HepG2 (cell line): Measurements from ENCODE around the gene NOP9. TPM values are rescaled to one million over a fixed set of nuclear protein-coding genes. Genes with fewer than 3 reads are reported as not detected.

Experiments used
- AGO1 ChIP-seq: fragments of 200-400 bp; formaldehyde crosslinking; IDR thresholded peaks from 2 replicates; pipeline ENCODE4 v1.6.1; 2017; ENCODE audit warnings: mild to moderate bottlenecking, low read depth, low read length, moderate library complexity; ENCODE audit not compliant: poor library complexity, severe bottlenecking
- BRD4 ChIP-seq: sonication (generic); formaldehyde crosslinking; IDR thresholded peaks from 2 replicates; pipeline ENCODE4 v1.4.0; 2020; ENCODE audit warnings: missing genetic modification reagents
- E2F1 ChIP-seq: sonication (generic); formaldehyde crosslinking; IDR thresholded peaks from 2 replicates; pipeline ENCODE4 v1.5.0; 2020; ENCODE audit warnings: missing genetic modification reagents
- HDAC2 ChIP-seq: sonication (generic); formaldehyde crosslinking; IDR thresholded peaks from 2 replicates; pipeline ENCODE4 v1.4.0; 2020; ENCODE audit warnings: missing genetic modification reagents
- HES4 ChIP-seq: sonication (generic); formaldehyde crosslinking; IDR thresholded peaks from 2 replicates; pipeline ENCODE4 v1.9.0; 2021; ENCODE audit warnings: mild to moderate bottlenecking, missing genetic modification reagents, borderline replicate concordance
- JUND ChIP-seq: sonication (generic); formaldehyde crosslinking; IDR thresholded peaks from 2 replicates; pipeline ENCODE4 v1.8.0; 2022; ENCODE audit warnings: mild to moderate bottlenecking, missing genetic modification reagents
- KLF11 ChIP-seq: IDR thresholded peaks from 2 replicates; pipeline ENCODE4 v1.6.1; 2016; ENCODE audit warnings: missing compliant biosample characterization
- LRRFIP1 ChIP-seq: sonication (generic); formaldehyde crosslinking; conservative IDR thresholded peaks from 2 replicates; pipeline ENCODE4 v1.4.0; 2020; ENCODE audit warnings: missing genetic modification reagents
- PLSCR1 ChIP-seq: sonication (generic); formaldehyde crosslinking; IDR thresholded peaks from 2 replicates; pipeline ENCODE4 v1.5.0; 2020; ENCODE audit warnings: missing genetic modification reagents, mild to moderate bottlenecking, borderline replicate concordance
- RBAK ChIP-seq: sonication (generic); formaldehyde crosslinking; IDR thresholded peaks from 2 replicates; pipeline ENCODE4 v1.5.1; 2020; ENCODE audit warnings: mild to moderate bottlenecking, missing genetic modification reagents
- SP4 ChIP-seq: sonication (generic); formaldehyde crosslinking; IDR thresholded peaks from 2 replicates; pipeline ENCODE4 v1.8.1; 2023; ENCODE audit warnings: mild to moderate bottlenecking, missing genetic modification reagents
- SRSF1 ChIP-seq: fragments of 200-400 bp; formaldehyde crosslinking; optimal IDR thresholded peaks from 2 replicates; pipeline ENCODE3; 2017; ENCODE audit warnings: mild to moderate bottlenecking, low read depth, low read length, moderate library complexity
- TFDP1 ChIP-seq: IDR thresholded peaks from 2 replicates; pipeline ENCODE4 v1.6.1; 2016; ENCODE audit warnings: missing compliant biosample characterization, missing genetic modification reagents, borderline replicate concordance
- ZBTB33 ChIP-seq: sonication (generic); formaldehyde crosslinking; IDR thresholded peaks from 2 replicates; pipeline ENCODE4 v1.4.0; 2020; ENCODE audit warnings: missing genetic modification reagents
- ZFP90 ChIP-seq: sonication (generic); formaldehyde crosslinking; IDR thresholded peaks from 2 replicates; pipeline ENCODE4 v1.8.0; 2022; ENCODE audit warnings: missing genetic modification reagents, mild to moderate bottlenecking, inconsistent platforms, borderline replicate concordance
- ZNF10 ChIP-seq: sonication (generic); formaldehyde crosslinking; IDR thresholded peaks from 2 replicates; pipeline ENCODE4 v1.4.0; 2020; ENCODE audit warnings: mild to moderate bottlenecking, low read depth, missing genetic modification reagents, borderline replicate concordance
- ZNF292 ChIP-seq: sonication (generic); formaldehyde crosslinking; IDR thresholded peaks from 2 replicates; pipeline ENCODE4 v1.8.1; 2022; ENCODE audit warnings: mild to moderate bottlenecking, low read depth, missing genetic modification reagents, borderline replicate concordance
- ZNF672 ChIP-seq: sonication (generic); formaldehyde crosslinking; IDR thresholded peaks from 2 replicates; pipeline ENCODE4 v1.8.1; 2022; ENCODE audit warnings: missing genetic modification reagents
- ZNF678 ChIP-seq: sonication (generic); formaldehyde crosslinking; IDR thresholded peaks from 2 replicates; pipeline ENCODE4 v1.4.0; 2020; ENCODE audit warnings: mild to moderate bottlenecking, missing genetic modification reagents
- ZNF782 ChIP-seq: sonication (generic); formaldehyde crosslinking; IDR thresholded peaks from 2 replicates; pipeline ENCODE4 v1.4.0; 2020; ENCODE audit warnings: missing genetic modification reagents, mild to moderate bottlenecking, borderline replicate concordance
- ZSCAN25 ChIP-seq: sonication (generic); formaldehyde crosslinking; IDR thresholded peaks from 2 replicates; pipeline ENCODE4 v1.8.0; 2022; ENCODE audit warnings: mild to moderate bottlenecking, missing genetic modification reagents
- ZZZ3 ChIP-seq: sonication (generic); formaldehyde crosslinking; IDR thresholded peaks from 2 replicates; pipeline ENCODE4 v1.4.0; 2020; ENCODE audit warnings: missing genetic modification reagents, mild to moderate bottlenecking, borderline replicate concordance
- polyA plus RNA-seq, 8 experiments: library from polyadenylated mRNA; depleted of rRNA in 3 of 8; stranded (reverse) in 7 of 8; unstranded in 1 of 8; fragments of >200 nt; fragmentation: Illumina TruSeq in 4 of 8; extraction: Trizol in 4 of 8; gene quantifications; 2 replicates each; pipeline versions ENCODE4 v1.2.1 to v1.2.3, GENCODE V29; 2011 to 2016; ENCODE audit warnings: low read depth in 4 of 8, missing spikeins in 1 of 8, mixed read lengths in 1 of 8; ENCODE audit not compliant: insufficient read depth in 1 of 8
- total RNA-seq, 5 experiments: library from RNA; depleted of rRNA; stranded (reverse); fragments of >200 nt; fragmentation: Illumina TruSeq; extraction: Trizol; gene quantifications; 2 replicates each; pipeline ENCODE4 v1.2.3, GENCODE V29; 2016; ENCODE audit warnings: low read depth in 1 of 5

NOP9 gene
- total and polyA plus RNA-seq, 2 of the 13 experiments (the other 11 are each of a cell fraction or from before 2014, with no cell fraction given): 24.5 to 61.6 TPM

- TF ChIP-seq LRRFIP1 (CRISPR knock-in tag) (no peak), SP4 (no peak), ZNF10 (CRISPR knock-in tag) (no peak), JUND (CRISPR knock-in tag) (no peak), TFDP1 (CRISPR knock-in tag) (no peak), ZNF678 (CRISPR knock-in tag) (no peak), AGO1 (peak; percentile 11), ZNF782 (CRISPR knock-in tag) (no peak), E2F1 (CRISPR knock-in tag) (no peak), ZNF292 (no peak), SRSF1 (peak; percentile 49), KLF11 (CRISPR knock-in tag) (no peak), ZBTB33 (peak; percentile 83), ZNF672 (no peak), PLSCR1 (no peak), BRD4 (CRISPR knock-in tag) (peak; percentile 40; the same call in 1 of the 2 replicates), ZZZ3 (CRISPR knock-in tag) (0 out of 2 replicates have a peak, but pooled peaks have one; percentile 4), ZSCAN25 (no peak), HDAC2 (CRISPR knock-in tag) (no peak), ZFP90 (CRISPR knock-in tag) (no peak), HES4 (CRISPR knock-in tag) (peak; percentile 13; the same call in 1 of the 2 replicates), RBAK (no peak)
Measured at GRCh38 chr14:24334431-24335291, 35.0 kb downstream of the NOP9 start, which contains the start of gene ADCY4 (continued).
